HAP-1 (cell line): ENCODE data around the gene GLDC.

Source experiments
- DNase-seq, 2 experiments: peaks; one replicate each; pipeline ENCODE4 v3.0.0-alpha.2; 2016 to 2020; ENCODE audit warnings: low spot score in 2 of 2
- H3K27me3 ChIP-seq: fragments of 250-450 bp; sonication (Bioruptor Pico); 2 replicates; pipeline ENCODE4 v1.5.1; 2020; ENCODE audit warnings: low read depth, mild to moderate bottlenecking, moderate library complexity
- H3K36me3 ChIP-seq: fragments of 250-450 bp; sonication (Bioruptor Pico); replicated peaks from 2 replicates; pipeline ENCODE4 v1.5.1; 2020; ENCODE audit warnings: mild to moderate bottlenecking
- H3K4me1 ChIP-seq: fragments of 250-450 bp; sonication (Bioruptor Pico); 2 replicates; pipeline ENCODE4 v1.5.1; 2020; ENCODE audit warnings: mild to moderate bottlenecking
- H3K4me3 ChIP-seq: fragments of 250-450 bp; sonication (Bioruptor Pico); 2 replicates; pipeline ENCODE4 v1.5.1; 2020; ENCODE audit warnings: mild to moderate bottlenecking, moderate library complexity
- H3K9me3 ChIP-seq: fragments of 250-450 bp; sonication (Bioruptor Pico); 2 replicates; pipeline ENCODE4 v1.5.1; 2020; ENCODE audit warnings: mild to moderate bottlenecking, moderate library complexity
- in situ Hi-C: fragments of 300-500 bp; cut with MboI; formaldehyde crosslinking; loops from 3 replicates; pipeline ENCODE4 v1.14.3; 2020; ENCODE audit warnings: low sequenced_read_pairs, inconsistent platforms, mixed read lengths

GLDC gene

DNA sequence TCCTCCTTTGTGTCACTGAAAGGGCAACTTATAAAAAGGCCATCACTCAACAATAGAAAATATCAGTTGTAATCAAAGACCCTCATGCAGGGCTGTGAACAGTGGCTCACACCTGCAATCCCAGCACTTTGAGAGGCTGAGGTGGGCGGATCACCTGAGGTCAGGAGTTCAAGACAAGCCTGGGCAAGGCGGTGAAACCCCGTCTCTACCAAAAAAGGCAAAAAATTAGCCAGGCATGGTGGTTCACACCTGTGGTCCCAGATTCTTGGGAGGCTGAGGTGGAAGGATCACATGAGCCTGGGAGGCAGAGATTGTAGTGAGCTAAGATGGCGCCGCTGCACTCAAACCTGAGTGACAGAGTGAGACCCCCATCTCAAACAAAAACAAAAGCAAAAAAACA, 24.7 kb downstream of the GLDC start:
- Histone ChIP-seq H3K4me1 (peaks cover 4% of the 10 kb centered on the region), H3K4me3 (no peak overlapping the region), H3K9me3 (no peaks in the 10 kb centered on the region), H3K36me3 (no peaks in the 10 kb centered on the region), H3K27me3 (no peaks in the 10 kb centered on the region)
- DNase-seq, result no peak
- in situ Hi-C loops, result no loop called here

DNA sequence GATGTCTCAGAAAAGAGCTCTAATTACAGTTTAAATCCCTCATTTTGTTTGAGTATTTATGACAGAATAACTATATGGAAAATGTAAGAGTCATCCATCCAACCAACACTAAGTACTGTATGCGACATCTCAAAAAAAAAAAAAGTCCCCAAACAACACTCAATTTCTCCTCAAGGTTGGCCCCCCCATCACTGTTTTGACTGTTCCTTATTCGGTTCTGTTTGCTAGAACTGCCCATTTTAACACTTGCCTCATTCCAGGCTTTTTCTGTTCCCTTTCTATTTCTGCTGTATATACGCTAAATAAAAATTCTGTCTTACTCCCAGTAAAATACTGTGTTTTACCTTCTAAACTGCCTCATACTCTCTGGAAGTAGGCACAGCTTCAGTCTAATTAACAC, 25.2 kb downstream of the GLDC start:
- Histone ChIP-seq H3K4me1 (peaks cover 4% of the 10 kb centered on the region), H3K4me3 (no peak overlapping the region)
- in situ Hi-C loops, result no loop called here

DNA sequence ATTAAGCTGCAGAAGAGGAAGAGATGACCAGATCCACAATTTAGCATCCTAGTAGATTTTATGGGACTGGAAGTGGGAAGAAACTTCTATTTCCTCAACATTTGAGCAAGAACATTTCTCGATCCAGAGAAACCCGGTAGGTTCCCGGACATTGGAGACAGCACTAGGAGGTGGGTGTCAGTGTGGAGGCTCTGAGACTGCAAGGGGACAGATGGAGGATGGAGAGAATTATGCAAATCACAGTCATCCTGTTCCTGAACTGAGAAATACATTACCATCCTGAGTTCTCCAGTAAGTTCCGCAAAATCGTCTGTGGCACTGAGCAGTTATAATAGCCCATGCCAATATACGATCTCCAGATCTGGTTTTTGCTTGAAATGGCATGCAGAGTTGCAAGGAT, 25.6 kb downstream of the GLDC start:
- in situ Hi-C loops, result no loop called here
- no peaks in the 10 kb centered on the region for H3K27me3 ChIP-seq
- H3K4me1 ChIP-seq, result peaks cover 4% of the 10 kb centered on the region
- DNase-seq, result no peak
- H3K9me3 ChIP-seq, result no peaks in the 10 kb centered on the region
- no peaks in the 10 kb centered on the region for H3K36me3 ChIP-seq
- H3K4me3 ChIP-seq, result no peak overlapping the region

More for the DNA sequence above, 25.2 kb downstream of the GLDC start:
- H3K9me3 ChIP-seq, result no peaks in the 10 kb centered on the region
- H3K36me3 ChIP-seq, result no peaks in the 10 kb centered on the region
- H3K27me3 ChIP-seq, result no peaks in the 10 kb centered on the region
- DNase-seq, result no peak

DNA sequence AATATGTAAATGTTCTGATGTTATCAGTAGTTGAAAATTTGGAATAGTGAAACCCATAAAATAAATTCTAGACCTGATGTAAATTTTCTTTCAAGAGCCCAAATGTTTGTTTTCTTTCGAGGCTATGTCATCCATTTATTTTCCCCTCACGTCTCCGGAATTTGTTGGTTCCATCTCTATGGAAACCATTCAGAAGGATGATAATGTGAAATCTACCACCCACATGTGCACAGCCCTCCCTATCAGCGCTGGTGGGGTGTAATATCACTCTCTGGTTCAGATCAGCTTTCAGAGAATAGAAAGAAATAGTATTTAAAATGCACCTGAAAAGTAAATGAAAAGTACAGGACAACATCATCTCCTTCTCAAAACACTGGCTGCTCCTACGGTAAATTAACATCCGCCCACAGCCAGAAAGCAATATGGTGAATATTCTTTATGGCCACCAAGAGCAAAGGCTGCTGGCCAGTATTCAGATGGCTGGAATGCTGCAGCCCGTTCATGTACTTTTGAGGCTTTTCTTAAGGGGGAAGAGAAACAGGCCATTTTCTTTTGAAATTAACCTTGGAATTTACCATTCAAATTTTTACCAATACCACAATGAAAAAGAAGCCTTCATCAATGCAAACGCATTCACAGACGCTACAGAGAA, 28.5 kb downstream of the GLDC start:
- Histone ChIP-seq H3K4me3 (no peak overlapping the region), H3K9me3 (no peaks in the 10 kb centered on the region), H3K36me3 (no peaks in the 10 kb centered on the region), H3K27me3 (no peaks in the 10 kb centered on the region), H3K4me1 (peaks cover 4% of the 10 kb centered on the region)
- no peak for DNase-seq
- in situ Hi-C loops, result no loop called here

DNA sequence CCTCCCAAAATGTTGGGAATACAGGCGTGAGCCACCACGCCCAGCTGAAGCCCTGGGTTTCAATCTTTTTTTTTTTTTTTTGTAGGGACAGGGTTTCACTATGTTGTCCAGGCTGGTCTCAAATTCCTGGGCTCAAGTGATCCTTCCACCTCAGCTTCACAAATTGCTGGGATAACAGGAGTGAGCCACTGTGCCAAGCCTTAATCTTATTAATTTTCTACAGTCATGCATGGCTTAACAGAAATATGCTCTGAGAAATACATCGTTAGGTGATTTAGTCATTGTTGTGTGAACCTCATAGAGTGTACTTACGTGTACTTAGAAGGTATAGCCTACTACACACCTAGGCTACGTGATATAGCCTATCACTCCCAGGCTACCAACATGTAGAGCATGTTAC, 31.0 kb downstream of the GLDC start:
- peaks cover 4% of the 10 kb centered on the region for H3K4me1 ChIP-seq
- H3K9me3 ChIP-seq, result no peaks in the 10 kb centered on the region
- H3K4me3 ChIP-seq, result no peak overlapping the region
- in situ Hi-C loops, result no loop called here
- no peak for DNase-seq
- H3K36me3 ChIP-seq, result no peaks in the 10 kb centered on the region
- no peaks in the 10 kb centered on the region for H3K27me3 ChIP-seq

GRCh38 chr9:6611865-6612264, 33.7 kb downstream of the GLDC start:
- H3K27me3 ChIP-seq, result no peaks in the 10 kb centered on the region
- no peaks in the 10 kb centered on the region for H3K9me3 ChIP-seq
- H3K4me1 ChIP-seq, result peaks cover 4% of the 10 kb centered on the region
- DNase-seq, result no peak
- in situ Hi-C loops, result no loop called here
- no peak overlapping the region for H3K4me3 ChIP-seq
- H3K36me3 ChIP-seq, result no peaks in the 10 kb centered on the region

GRCh38 chr9:6610073-6610472, 35.5 kb downstream of the GLDC start:
- Histone ChIP-seq H3K9me3 (no peaks in the 10 kb centered on the region), H3K4me1 (no peaks in the 10 kb centered on the region), H3K27me3 (no peaks in the 10 kb centered on the region), H3K36me3 (no peaks in the 10 kb centered on the region), H3K4me3 (no peak overlapping the region)
- in situ Hi-C loops, result no loop called here
- DNase-seq, result no peak

DNA sequence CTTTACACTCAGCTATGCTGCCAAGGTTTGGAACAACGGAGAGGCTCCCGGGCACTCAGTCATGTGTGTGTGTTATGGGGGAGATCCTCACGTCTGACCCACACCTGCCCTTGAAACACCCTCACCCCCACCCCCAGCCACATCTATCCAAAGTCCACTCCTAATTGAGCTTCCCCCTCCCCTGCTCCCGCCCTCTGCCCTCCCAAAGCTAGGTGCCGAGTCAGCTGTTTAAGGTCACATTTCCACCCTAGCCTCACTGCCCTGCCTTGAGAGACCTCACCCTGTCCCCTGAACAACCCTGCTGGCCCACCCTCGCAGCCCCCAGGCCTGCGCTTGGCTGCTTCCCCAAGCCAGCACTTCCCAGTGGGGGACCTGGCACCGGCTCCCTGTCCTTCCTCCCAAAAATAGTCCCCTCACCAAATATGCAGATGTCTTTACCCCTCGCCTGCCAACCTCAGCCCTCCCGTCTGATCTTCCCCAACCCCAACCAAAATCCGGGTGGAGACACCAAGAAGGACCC, 36.0 kb downstream of the GLDC start:
- no peaks in the 10 kb centered on the region for H3K4me1 ChIP-seq
- no peak for DNase-seq
- in situ Hi-C loops, result no loop called here
- no peaks in the 10 kb centered on the region for H3K27me3 ChIP-seq
- no peaks in the 10 kb centered on the region for H3K36me3 ChIP-seq
- H3K4me3 ChIP-seq, result no peak overlapping the region
- H3K9me3 ChIP-seq, result no peaks in the 10 kb centered on the region

DNA sequence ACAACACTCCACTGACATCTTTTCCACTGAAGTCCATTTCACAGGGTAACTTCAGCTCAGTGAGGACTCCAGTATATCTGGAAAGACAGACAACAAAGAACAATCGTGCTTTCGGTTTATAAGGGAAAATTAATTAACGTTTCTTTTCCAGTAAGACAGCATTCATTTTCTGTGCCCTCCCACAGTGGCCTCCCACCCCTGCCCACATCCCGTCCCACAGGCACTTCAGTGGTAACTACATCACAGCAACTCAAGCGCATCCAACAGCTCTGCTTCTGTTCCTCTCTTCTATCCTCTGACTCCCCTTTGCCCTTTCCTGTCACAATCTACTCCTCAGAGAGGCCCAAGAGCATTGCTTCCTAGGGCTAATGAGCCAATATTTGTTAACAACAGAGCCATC, 40.3 kb downstream of the GLDC start:
- Histone ChIP-seq H3K9me3 (no peaks in the 10 kb centered on the region), H3K4me1 (no peaks in the 10 kb centered on the region), H3K27me3 (no peaks in the 10 kb centered on the region), H3K36me3 (no peaks in the 10 kb centered on the region), H3K4me3 (no peak overlapping the region)
- in situ Hi-C loops, result no loop called here
- DNase-seq, result no peak

- no peak overlapping the region for H3K4me3 ChIP-seq
- H3K27me3 ChIP-seq, result no peaks in the 10 kb centered on the region
- no peaks in the 10 kb centered on the region for H3K36me3 ChIP-seq
- H3K9me3 ChIP-seq, result no peaks in the 10 kb centered on the region
- in situ Hi-C loops, result no loop called here
- no peak for DNase-seq
- H3K4me1 ChIP-seq, result no peaks in the 10 kb centered on the region
Measured at GRCh38 chr9:6600426-6600825, 45.1 kb downstream of the GLDC start.

- Histone ChIP-seq H3K9me3 (no peaks in the 10 kb centered on the region), H3K36me3 (no peaks in the 10 kb centered on the region), H3K4me3 (no peak overlapping the region), H3K4me1 (no peaks in the 10 kb centered on the region), H3K27me3 (no peaks in the 10 kb centered on the region)
- no peak for DNase-seq
- in situ Hi-C loops, result no loop called here
Measured at GRCh38 chr9:6600006-6600405, 45.5 kb downstream of the GLDC start.

DNA sequence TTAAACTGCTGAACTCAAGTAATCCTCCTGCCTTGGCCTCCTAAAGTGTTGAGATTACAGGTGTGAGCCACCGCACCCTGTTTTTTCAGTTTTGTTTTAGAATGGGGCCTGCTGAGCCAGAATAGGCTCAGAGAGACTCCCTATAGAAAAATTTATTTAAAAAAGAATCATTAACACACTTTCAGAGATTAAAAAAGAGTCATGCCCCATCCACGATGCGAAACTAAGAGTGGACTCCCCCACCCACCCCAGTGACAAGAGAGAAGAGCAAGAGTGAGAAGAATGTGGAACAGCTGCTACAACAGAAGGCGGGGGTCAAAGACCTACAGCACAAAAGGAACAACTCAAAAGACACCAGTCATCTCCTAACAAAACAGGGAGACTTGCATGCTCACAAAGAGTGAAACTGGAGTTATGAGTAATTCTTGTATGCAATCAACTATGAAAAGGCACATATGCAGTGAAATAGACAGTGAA, 47.2 kb downstream of the GLDC start:
- Histone ChIP-seq H3K4me3 (no peak overlapping the region), H3K4me1 (no peaks in the 10 kb centered on the region), H3K36me3 (no peaks in the 10 kb centered on the region), H3K9me3 (no peaks in the 10 kb centered on the region), H3K27me3 (no peaks in the 10 kb centered on the region)
- in situ Hi-C loops, result no loop called here
- no peak for DNase-seq

DNA sequence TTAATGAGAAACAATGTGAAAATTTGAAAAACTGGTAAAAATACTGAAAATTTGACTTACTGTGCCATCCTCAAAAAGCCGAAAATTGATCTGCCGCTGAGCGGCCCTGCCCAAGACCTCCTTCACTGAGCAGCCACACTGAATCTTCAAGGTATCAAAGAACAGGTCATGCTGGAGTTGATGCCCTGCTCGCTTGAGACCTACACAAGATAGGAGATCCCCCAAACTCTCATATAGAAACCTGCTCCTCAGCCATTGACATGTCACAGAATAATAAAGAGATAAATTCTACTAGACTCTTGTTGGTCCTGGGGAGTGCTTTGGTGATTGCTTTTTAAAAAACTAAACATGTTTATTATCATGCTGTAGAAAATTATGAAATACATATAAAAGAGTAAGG, 52.7 kb downstream of the GLDC start:
- Histone ChIP-seq H3K36me3 (no peaks in the 10 kb centered on the region), H3K4me3 (no peak overlapping the region), H3K27me3 (no peaks in the 10 kb centered on the region), H3K9me3 (no peaks in the 10 kb centered on the region), H3K4me1 (no peaks in the 10 kb centered on the region)
- no peak for DNase-seq
- in situ Hi-C loops, result no loop called here

- no peak overlapping the region for H3K4me3 ChIP-seq
- H3K27me3 ChIP-seq, result no peaks in the 10 kb centered on the region
- H3K4me1 ChIP-seq, result peaks cover 2% of the 10 kb centered on the region
- no peak for DNase-seq
- no peaks in the 10 kb centered on the region for H3K9me3 ChIP-seq
- in situ Hi-C loops, result no loop called here
- no peaks in the 10 kb centered on the region for H3K36me3 ChIP-seq
Measured at GRCh38 chr9:6592231-6592630, 53.3 kb downstream of the GLDC start.
